Measurements from ENCODE around the gene GAB1.

DNA sequence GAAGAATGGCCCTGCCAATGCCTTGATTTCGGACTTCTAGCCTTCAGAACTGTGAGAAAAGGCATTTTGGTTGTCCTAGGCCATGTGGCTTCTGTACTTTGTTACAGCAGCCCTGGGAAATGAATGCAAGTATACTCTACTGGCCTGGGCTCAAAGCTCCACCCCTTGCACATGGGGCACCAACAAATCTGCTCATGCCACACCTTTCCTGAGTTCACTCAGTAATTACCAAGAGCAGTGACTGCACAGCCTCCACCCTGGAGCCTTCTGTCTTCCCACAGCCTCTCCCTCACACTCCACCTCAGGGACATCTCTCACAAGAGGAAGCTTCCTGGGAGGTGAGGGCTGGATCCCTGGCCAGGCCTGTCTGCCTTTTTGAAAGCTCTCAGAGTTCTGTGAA lies 29.1 kb upstream of the GAB1 start:
- TF ChIP-seq, protein P1, sequence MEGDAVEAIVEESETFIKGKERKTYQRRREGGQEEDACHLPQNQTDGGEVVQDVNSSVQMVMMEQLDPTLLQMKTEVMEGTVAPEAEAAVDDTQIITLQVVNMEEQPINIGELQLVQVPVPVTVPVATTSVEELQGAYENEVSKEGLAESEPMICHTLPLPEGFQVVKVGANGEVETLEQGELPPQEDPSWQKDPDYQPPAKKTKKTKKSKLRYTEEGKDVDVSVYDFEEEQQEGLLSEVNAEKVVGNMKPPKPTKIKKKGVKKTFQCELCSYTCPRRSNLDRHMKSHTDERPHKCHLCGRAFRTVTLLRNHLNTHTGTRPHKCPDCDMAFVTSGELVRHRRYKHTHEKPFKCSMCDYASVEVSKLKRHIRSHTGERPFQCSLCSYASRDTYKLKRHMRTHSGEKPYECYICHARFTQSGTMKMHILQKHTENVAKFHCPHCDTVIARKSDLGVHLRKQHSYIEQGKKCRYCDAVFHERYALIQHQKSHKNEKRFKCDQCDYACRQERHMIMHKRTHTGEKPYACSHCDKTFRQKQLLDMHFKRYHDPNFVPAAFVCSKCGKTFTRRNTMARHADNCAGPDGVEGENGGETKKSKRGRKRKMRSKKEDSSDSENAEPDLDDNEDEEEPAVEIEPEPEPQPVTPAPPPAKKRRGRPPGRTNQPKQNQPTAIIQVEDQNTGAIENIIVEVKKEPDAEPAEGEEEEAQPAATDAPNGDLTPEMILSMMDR (IDR thresholded peaks at IDR 0.05) = no peak
- TF ChIP-seq POLR2A (IDR thresholded peaks at IDR 0.05) = no peak

All from heart left ventricle (tissue), 13 donors.